ENCODE results near the gene POU2F2.
"Not testable (repeated sequence)": the region's sequence is repeated elsewhere in the genome, so short reads cannot be mapped to it uniquely, and the experiment has no call there.

POU2F2 gene

GRCh38 chr19:42062381-42062780 is 69.9 kb downstream of the POU2F2 start:
- Mint-ChIP-seq H3K4me1 (ENCODE audit: low read depth) (no peaks in the 10 kb centered on the region), H3K27ac (no peak overlapping the region), H3K36me3 (ENCODE audit: low read depth) (no peaks in the 10 kb centered on the region), H3K9me3 (no peaks in the 10 kb centered on the region), H3K4me3 (no peak overlapping the region), H3K27me3 (no peaks in the 10 kb centered on the region)

GRCh38 chr19:42060117-42060516 is 72.1 kb downstream of the POU2F2 start:
- Mint-ChIP-seq H3K4me3 (no peak overlapping the region), H3K9me3 (no peaks in the 10 kb centered on the region), H3K27ac (no peak overlapping the region), H3K27me3 (no peaks in the 10 kb centered on the region), H3K36me3 (ENCODE audit: low read depth) (no peaks in the 10 kb centered on the region), H3K4me1 (ENCODE audit: low read depth) (no peaks in the 10 kb centered on the region)

DNA sequence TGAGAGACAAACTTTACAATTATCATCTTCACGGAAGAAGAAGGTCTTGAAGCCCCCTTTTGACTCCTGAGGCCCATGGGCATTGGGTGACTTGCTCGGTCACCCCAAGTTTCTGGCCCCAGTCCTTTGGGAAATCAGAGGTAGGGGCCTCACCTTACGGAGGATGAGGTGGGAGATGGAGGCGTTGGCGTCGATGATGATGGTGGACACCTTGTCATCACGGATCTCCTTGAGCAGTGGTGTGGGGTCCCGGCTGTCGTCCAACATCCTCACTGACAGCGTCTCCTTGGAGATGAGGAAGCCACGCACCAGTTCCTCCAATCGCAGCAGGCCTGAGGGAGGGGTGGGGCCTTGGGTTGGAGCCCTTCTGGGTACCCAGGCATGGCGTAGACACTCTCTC is 73.0 kb downstream of the POU2F2 start:
- Mint-ChIP-seq H3K9me3 (no peaks in the 10 kb centered on the region), H3K27me3 (no peaks in the 10 kb centered on the region), H3K4me3 (no peak overlapping the region), H3K36me3 (ENCODE audit: low read depth) (no peaks in the 10 kb centered on the region), H3K4me1 (ENCODE audit: low read depth) (no peaks in the 10 kb centered on the region), H3K27ac (no peak overlapping the region)

GRCh38 chr19:42057846-42058245 is 74.4 kb downstream of the POU2F2 start:
- Mint-ChIP-seq H3K4me1 (ENCODE audit: low read depth) (no peaks in the 10 kb centered on the region), H3K9me3 (no peaks in the 10 kb centered on the region), H3K4me3 (no peak overlapping the region), H3K27me3 (no peaks in the 10 kb centered on the region), H3K36me3 (ENCODE audit: low read depth) (no peaks in the 10 kb centered on the region), H3K27ac (no peak overlapping the region)

DNA sequence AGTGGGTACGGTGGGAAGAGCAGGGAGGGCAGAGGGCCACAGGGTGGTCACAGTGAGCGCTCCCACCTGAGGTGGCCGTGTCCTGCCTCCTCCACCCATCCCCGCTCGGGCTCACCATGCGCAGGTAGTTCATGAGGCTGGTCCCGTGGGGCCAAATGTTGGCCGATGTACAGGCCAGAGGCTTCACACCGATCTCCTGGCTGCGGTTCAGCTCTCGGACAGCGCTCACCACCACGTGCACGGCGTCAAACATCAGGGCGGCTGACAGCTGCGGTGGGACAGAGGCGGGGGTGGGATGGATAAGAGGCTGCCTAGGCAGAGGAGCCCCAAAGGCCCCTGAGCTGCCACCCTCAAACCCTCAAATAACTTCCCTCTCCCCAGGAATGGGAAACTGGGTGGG is 78.0 kb downstream of the POU2F2 start:
- Mint-ChIP-seq H3K27me3 (no peaks in the 10 kb centered on the region), H3K4me3 (no peak overlapping the region), H3K27ac (no peak overlapping the region), H3K9me3 (no peaks in the 10 kb centered on the region), H3K36me3 (ENCODE audit: low read depth) (no peaks in the 10 kb centered on the region), H3K4me1 (ENCODE audit: low read depth) (peaks cover 15% of the 10 kb centered on the region)

GRCh38 chr19:42053037-42053935 is 79.0 kb downstream of the POU2F2 start:
- Mint-ChIP-seq H3K27ac (no peak overlapping the region), H3K36me3 (ENCODE audit: low read depth) (no peaks in the 10 kb centered on the region), H3K4me1 (ENCODE audit: low read depth) (peaks cover 20% of the 10 kb centered on the region), H3K4me3 (no peak overlapping the region), H3K27me3 (no peaks in the 10 kb centered on the region), H3K9me3 (no peaks in the 10 kb centered on the region)

DNA sequence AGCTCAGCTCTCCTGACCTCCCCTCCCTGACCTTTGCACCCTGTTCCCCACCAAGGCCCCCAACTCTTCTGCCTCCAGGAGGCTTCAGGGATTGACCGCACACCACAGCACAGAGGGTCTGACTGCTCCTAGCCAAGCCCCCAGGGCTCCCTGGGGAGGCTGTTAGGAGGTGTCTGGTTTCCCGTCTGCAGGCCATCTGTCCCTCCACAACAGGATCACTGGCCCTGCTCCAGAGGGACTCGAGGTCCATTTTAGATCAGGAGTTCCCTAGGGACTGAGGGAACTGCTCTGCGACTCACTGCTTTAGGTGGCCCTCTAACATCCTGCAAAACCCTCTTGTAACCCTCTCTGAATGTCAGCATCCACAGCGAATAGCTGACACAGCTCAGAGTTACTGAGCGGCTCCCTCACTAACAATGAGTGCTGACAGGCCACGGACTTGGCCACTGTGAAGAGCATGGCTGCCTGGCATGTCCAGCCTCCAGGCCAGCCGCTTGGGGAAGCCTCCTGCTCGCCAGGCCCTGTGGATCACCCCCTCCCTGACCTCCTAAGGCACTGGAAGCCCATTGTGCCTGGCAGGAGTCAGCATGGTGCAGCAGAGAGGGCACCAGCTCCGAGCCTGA is 79.9 kb downstream of the POU2F2 start:
- Mint-ChIP-seq H3K27ac (no peak overlapping the region), H3K4me1 (ENCODE audit: low read depth) (peaks cover 20% of the 10 kb centered on the region)

GRCh38 chr19:42051166-42052115 is 80.8 kb downstream of the POU2F2 start:
- Mint-ChIP-seq H3K4me3 (no peak overlapping the region), H3K36me3 (ENCODE audit: low read depth) (no peaks in the 10 kb centered on the region), H3K4me1 (ENCODE audit: low read depth) (peaks cover 20% of the 10 kb centered on the region), H3K9me3 (no peaks in the 10 kb centered on the region), H3K27me3 (no peaks in the 10 kb centered on the region), H3K27ac (peak overlapping the region; percentile 18)

More for the DNA sequence above, 79.9 kb downstream of the POU2F2 start:
- H3K36me3 Mint-ChIP-seq (ENCODE audit: low read depth): no peaks in the 10 kb centered on the region
- H3K4me3 Mint-ChIP-seq: no peak overlapping the region
- H3K27me3 Mint-ChIP-seq: no peaks in the 10 kb centered on the region
- H3K9me3 Mint-ChIP-seq: no peaks in the 10 kb centered on the region

DNA sequence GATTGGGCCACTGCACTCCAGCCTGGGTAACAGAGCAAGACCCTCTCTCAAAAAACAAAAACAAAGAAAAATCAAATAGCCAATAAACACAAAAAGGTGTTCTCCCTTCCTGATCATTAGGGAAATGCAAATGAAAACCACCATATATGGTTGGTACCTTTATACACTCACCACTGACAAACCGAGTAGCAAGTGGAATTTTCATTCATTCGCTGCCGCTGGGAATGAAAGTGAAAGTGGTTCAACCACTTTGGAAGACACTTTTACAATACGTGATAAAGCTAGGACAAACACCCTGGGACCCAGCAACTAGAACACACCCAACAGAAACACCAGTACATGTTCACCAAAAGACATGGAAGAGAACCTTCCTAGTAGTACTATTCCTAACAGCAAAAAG is 83.3 kb downstream of the POU2F2 start:
- Mint-ChIP-seq H3K27ac (no peak overlapping the region), H3K4me3 (peak overlapping the region; percentile 46), H3K27me3 (no peaks in the 10 kb centered on the region), H3K36me3 (ENCODE audit: low read depth) (no peaks in the 10 kb centered on the region), H3K9me3 (no peaks in the 10 kb centered on the region), H3K4me1 (ENCODE audit: low read depth) (peaks cover 20% of the 10 kb centered on the region)

DNA sequence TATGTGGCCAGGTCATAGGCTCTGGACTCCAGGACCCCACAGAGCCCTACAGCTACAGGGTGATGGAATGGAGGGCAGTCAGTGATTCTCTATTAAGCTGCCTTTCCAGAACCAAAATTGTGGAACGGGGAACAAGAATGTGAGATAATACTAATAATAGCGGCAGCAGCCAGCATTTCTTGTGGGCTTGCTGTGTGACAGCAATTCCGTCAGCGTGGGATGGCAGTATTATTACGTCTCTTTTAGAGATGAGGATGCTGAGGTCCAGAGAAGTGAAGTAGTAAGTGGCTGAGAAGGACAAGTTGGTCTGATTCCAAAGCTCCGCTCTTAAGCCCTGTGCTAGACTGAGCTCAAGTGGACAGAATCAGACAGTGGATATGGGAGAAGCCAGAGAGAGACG is 86.7 kb downstream of the POU2F2 start:
- H3K4me1 Mint-ChIP-seq (ENCODE audit: low read depth): peaks cover 9% of the 10 kb centered on the region
- no peaks in the 10 kb centered on the region for H3K9me3 Mint-ChIP-seq
- no peak overlapping the region for H3K4me3 Mint-ChIP-seq
- no peak overlapping the region for H3K27ac Mint-ChIP-seq
- H3K27me3 Mint-ChIP-seq: no peaks in the 10 kb centered on the region
- no peaks in the 10 kb centered on the region for H3K36me3 Mint-ChIP-seq (ENCODE audit: low read depth)

DNA sequence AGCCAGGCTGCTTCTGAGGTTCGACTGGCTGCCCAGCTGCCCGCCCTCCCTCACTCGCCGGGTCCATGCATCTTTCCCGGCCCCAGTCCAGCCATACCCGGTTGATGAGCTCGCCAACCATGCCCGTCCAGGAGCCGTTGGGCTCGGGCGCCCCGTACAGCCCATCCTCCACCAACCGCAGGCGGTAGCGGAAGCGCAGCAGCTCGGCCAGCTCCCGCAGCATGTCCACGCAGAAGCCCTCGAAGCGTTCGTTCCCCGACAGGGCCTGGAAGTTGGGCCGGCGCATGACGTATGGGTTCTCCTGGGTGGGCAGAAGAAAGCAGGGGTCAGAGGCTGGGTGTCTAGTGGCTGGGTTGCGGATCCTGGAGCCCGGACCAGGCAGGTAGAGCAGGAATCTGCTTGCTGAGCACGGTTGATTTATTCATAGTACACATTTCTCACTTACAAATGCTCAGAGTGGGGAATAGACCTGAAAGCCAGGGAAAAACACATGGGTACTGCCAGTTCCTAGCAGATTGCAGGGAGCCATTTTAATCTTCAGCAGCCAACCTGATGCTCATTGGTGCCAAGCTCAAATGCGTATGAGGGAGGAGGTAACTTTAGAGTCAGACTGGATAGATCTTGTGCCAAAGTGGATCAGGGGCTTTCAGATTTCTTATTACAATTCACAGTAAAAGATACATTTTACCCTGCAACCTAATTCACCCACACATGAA is 89.6 kb downstream of the POU2F2 start:
- Mint-ChIP-seq H3K4me3 (no peak overlapping the region), H3K27ac (no peak overlapping the region), H3K4me1 (ENCODE audit: low read depth) (no peaks in the 10 kb centered on the region), H3K36me3 (ENCODE audit: low read depth) (no peaks in the 10 kb centered on the region), H3K27me3 (no peaks in the 10 kb centered on the region), H3K9me3 (no peaks in the 10 kb centered on the region)

GRCh38 chr19:42040491-42040890 is 91.8 kb downstream of the POU2F2 start:
- not testable (repeated sequence) for H3K4me3 Mint-ChIP-seq; H3K27me3 Mint-ChIP-seq; H3K36me3 Mint-ChIP-seq (ENCODE audit: low read depth); H3K4me1 Mint-ChIP-seq (ENCODE audit: low read depth); H3K27ac Mint-ChIP-seq; H3K9me3 Mint-ChIP-seq

DNA sequence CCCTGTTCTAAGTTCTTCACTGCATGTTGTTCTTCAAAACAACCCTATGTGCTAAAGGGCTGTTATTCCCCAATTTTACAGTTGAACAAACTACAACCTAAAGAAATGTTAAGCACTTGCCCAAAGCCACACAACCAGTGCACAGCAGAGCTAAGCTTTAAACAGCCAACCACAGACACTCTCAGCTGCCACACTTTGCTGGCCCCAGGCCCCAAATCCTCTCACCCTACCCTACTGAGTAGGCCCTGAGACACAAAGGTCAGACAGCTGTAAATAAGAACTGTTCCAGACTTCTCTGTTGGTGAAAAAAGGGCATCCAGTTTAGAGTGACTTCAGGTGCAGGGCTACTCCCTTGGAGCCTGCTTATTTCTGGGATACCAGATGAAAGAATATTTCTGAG is 92.2 kb downstream of the POU2F2 start:
- H3K4me3 Mint-ChIP-seq: no peak overlapping the region
- no peaks in the 10 kb centered on the region for H3K27me3 Mint-ChIP-seq
- H3K27ac Mint-ChIP-seq: no peak overlapping the region
- no peaks in the 10 kb centered on the region for H3K4me1 Mint-ChIP-seq (ENCODE audit: low read depth)
- H3K9me3 Mint-ChIP-seq: no peaks in the 10 kb centered on the region
- no peaks in the 10 kb centered on the region for H3K36me3 Mint-ChIP-seq (ENCODE audit: low read depth)

GRCh38 chr19:42038666-42039065 is 93.6 kb downstream of the POU2F2 start:
- no peaks in the 10 kb centered on the region for H3K4me1 Mint-ChIP-seq (ENCODE audit: low read depth)
- no peak overlapping the region for H3K27ac Mint-ChIP-seq
- H3K4me3 Mint-ChIP-seq: no peak overlapping the region
- no peaks in the 10 kb centered on the region for H3K36me3 Mint-ChIP-seq (ENCODE audit: low read depth)
- no peaks in the 10 kb centered on the region for H3K27me3 Mint-ChIP-seq
- no peaks in the 10 kb centered on the region for H3K9me3 Mint-ChIP-seq
